OCI-LY7 (cell line): ENCODE results near the gene SANBR. TPM values are rescaled to one million over a fixed set of nuclear protein-coding genes. Genes with fewer than 3 reads are reported as not detected.

ENCODE experiments used
- BruUV-seq: library from RNA; stranded (reverse); fragments of 400-500 nt; replicated peaks from 2 replicates; lab custom pipeline; 2021; lab: Mats Ljungman, UMichigan
- CTCF ChIA-PET: fragments of 300-600 bp; sonication (Branson Sonifier 250); formaldehyde crosslinking; loops from one replicate; lab custom pipeline; 2022; ENCODE audit warnings: antibody characterized with exemption; ENCODE audit not compliant: unreplicated experiment; lab: Charles Lee
- POLR2A ChIA-PET: fragments of 300-600 bp; sonication (Branson Sonifier 250); formaldehyde crosslinking; loops from one replicate; lab custom pipeline; 2022; ENCODE audit warnings: antibody characterized with exemption; lab: Charles Lee
- DNase-seq: peaks from one replicate; pipeline ENCODE4 v3.0.0-alpha.2; 2015; ENCODE audit warnings: low spot score
- H2AFZ ChIP-seq: fragments of 200-600 bp; sonication (generic), shearing (Covaris generic); 2 replicates; pipeline ENCODE4 v1.6.1; 2014; ENCODE audit warnings: mild to moderate bottlenecking, antibody characterized with exemption, low read length, moderate library complexity
- H3K27ac ChIP-seq: fragments of 200-600 bp; sonication (generic); 2 replicates; pipeline ENCODE4 v1.5.1; 2014; ENCODE audit warnings: mixed run types, low read depth, mild to moderate bottlenecking, moderate library complexity, low read length, inconsistent platforms; ENCODE audit not compliant: poor library complexity, severe bottlenecking
- H3K36me3 ChIP-seq: fragments of 200-600 bp; sonication (generic); 2 replicates; pipeline ENCODE4 v1.6.1; 2014; ENCODE audit warnings: mild to moderate bottlenecking, antibody characterized with exemption, low read length, moderate library complexity, mixed read lengths; ENCODE audit not compliant: insufficient read depth
- H3K4me1 ChIP-seq: fragments of 200-600 bp; sonication (generic); 2 replicates; pipeline ENCODE4 v1.5.1; 2014; ENCODE audit warnings: mild to moderate bottlenecking, low read length; ENCODE audit not compliant: insufficient read depth, poor library complexity, severe bottlenecking
- H3K4me2 ChIP-seq: fragments of 200-600 bp; sonication (generic); 2 replicates; pipeline ENCODE4 v1.6.1; 2014; ENCODE audit warnings: mild to moderate bottlenecking, low read length
- H3K4me3 ChIP-seq: fragments of 200-600 bp; sonication (generic); 2 replicates; pipeline ENCODE4 v1.5.1; 2014; ENCODE audit warnings: mild to moderate bottlenecking, low read depth, low read length; ENCODE audit not compliant: poor library complexity, severe bottlenecking
- H3K79me2 ChIP-seq: fragments of 200-600 bp; sonication (generic); 2 replicates; pipeline ENCODE4 v1.6.1; 2016; ENCODE audit warnings: low read depth, mild to moderate bottlenecking, low read length, moderate library complexity, mixed read lengths; ENCODE audit not compliant: insufficient read depth
- H3K9me2 ChIP-seq: fragments of 200-600 bp; sonication (generic); 2 replicates; pipeline ENCODE4 v1.6.1; 2016; ENCODE audit warnings: mild to moderate bottlenecking, low read length, mixed read lengths; ENCODE audit not compliant: insufficient read depth
- H3K9me3 ChIP-seq: fragments of 200-600 bp; sonication (generic); 2 replicates; pipeline ENCODE4 v1.6.1; 2014; ENCODE audit warnings: mild to moderate bottlenecking, mixed run types, low read length, mixed read lengths
- H4K20me1 ChIP-seq: fragments of 200-600 bp; sonication (generic); 2 replicates; pipeline ENCODE4 v1.6.1; 2014; ENCODE audit warnings: mild to moderate bottlenecking, antibody characterized with exemption, low read length, moderate library complexity, mixed read lengths; ENCODE audit not compliant: insufficient read depth
- CTCF ChIP-seq: fragments of 200-600 bp; sonication (generic); conservative IDR thresholded peaks from 2 replicates; pipeline ENCODE4 v1.5.1; 2014; ENCODE audit warnings: mild to moderate bottlenecking, antibody characterized with exemption, low read length, moderate library complexity, mixed read lengths
- EZH2phosphoT487 ChIP-seq: fragments of 200-600 bp; sonication (generic); IDR thresholded peaks from 2 replicates; pipeline ENCODE4 v1.6.1; 2018; ENCODE audit warnings: low read depth, borderline replicate concordance, mild to moderate bottlenecking, mixed run types, antibody characterized with exemption, low read length, moderate library complexity, mixed read lengths
- intact Hi-C: fragments of 100-400 bp; cut with micrococcal nuclease; formaldehyde crosslinking; loops from one replicate; pipeline ENCODE4 v1.10.0; 2022; ENCODE audit not compliant: unreplicated experiment
- total RNA-seq, 2 experiments: library from RNA; depleted of rRNA in 1 of 2; stranded (reverse); fragments of >200 nt in 1 of 2; shearing (Covaris generic) in 1 of 2; gene quantifications; 2 replicates each; pipeline ENCODE4 v1.2.3, GENCODE V29; 2014 to 2022

SANBR gene
- total RNA-seq, 2 experiments from 2014 or later, result 8.3 to 11.9 TPM

GRCh38 chr2:61017556-61018317 is 47.9 kb upstream of the SANBR start, which contains the start of the genes PEX13 and PUS10:
TSS of gene PEX13 (plus strand) at chr2:61017720. CDS start at chr2:61017760, 40 bp downstream.
TSS of gene PUS10 (minus strand) at chr2:61018255. CDS start at chr2:61011890, 6,365 bp downstream.
- peaks cover 6% of the 10 kb centered on the region; the same call in 1 of the 2 replicates for H4K20me1 ChIP-seq
- ChIA-PET POLR2A (interaction anchor here (0.5 to 1.4 kb wide), 5 partner anchors 15 to 308 kb away, joined by 3 read pairs; partner anchors contain the start of gene PAPOLG), CTCF (no interaction called here)
- H3K9me3 ChIP-seq, result peaks cover 6% of the 10 kb centered on the region
- peaks cover 29% of the 10 kb centered on the region for H3K36me3 ChIP-seq
- DNase-seq, result peak; percentile 77
- no TSS peak for BruUV-seq
- no peaks in the 10 kb centered on the region for H3K9me2 ChIP-seq
- TF ChIP-seq CTCF (no peak), EZH2phosphoT487 (no peak)
- H3K4me2 ChIP-seq, result peak within 1 kb of the TSS; percentile 95
- H3K27ac ChIP-seq, result peak within 1 kb of the TSS; percentile 87
- H3K79me2 ChIP-seq, result peaks cover 56% of the 10 kb centered on the region
- intact Hi-C loops, result loop anchor here (1.0 to 5.0 kb wide), 4 partner anchors 49 to 520 kb away; partner anchors contain the start of gene XPO1
- H2AFZ ChIP-seq, result peak within 1 kb of the TSS; percentile 71
- peaks cover 22% of the 10 kb centered on the region for H3K4me1 ChIP-seq
- H3K4me3 ChIP-seq, result peak within 1 kb of the TSS; percentile 89

- H3K79me2 ChIP-seq, result peaks cover 57% of the 10 kb centered on the region
- POLR2A ChIA-PET, result interaction anchor here (1.0 to 1.4 kb wide), 3 partner anchors 16 to 262 kb away, joined by 3 read pairs; partner anchors contain the start of gene PAPOLG
- H3K9me3 ChIP-seq, result peaks cover 6% of the 10 kb centered on the region
- peak overlapping the region; percentile 71; the same call in 1 of the 2 replicates for H2AFZ ChIP-seq
- intact Hi-C loops, result loop anchor here (5.0 kb wide), 1 partner anchor 519 kb away; the partner anchor contains the start of gene XPO1
- TSS peak; percentile 74 for BruUV-seq
- peak overlapping the region; percentile 95 for H3K4me2 ChIP-seq
- TF ChIP-seq EZH2phosphoT487 (no peak), CTCF (no peak)
- H3K36me3 ChIP-seq, result peaks cover 35% of the 10 kb centered on the region
- no peaks in the 10 kb centered on the region for H3K9me2 ChIP-seq
- H4K20me1 ChIP-seq, result peaks cover 6% of the 10 kb centered on the region; the same call in 1 of the 2 replicates
- H3K4me3 ChIP-seq, result peak overlapping the region; percentile 89
- H3K4me1 ChIP-seq, result peaks cover 22% of the 10 kb centered on the region
- CTCF ChIA-PET, result no interaction called here
- H3K27ac ChIP-seq, result peak overlapping the region; percentile 87
- no peak for DNase-seq
These were observed 47.3 kb upstream of the SANBR start for GRCh38 chr2:61018318-61018755.
